HUES6 (cell line): Measurements from ENCODE around the gene COA5.

Source experiments
- H3K27ac ChIP-seq: 2 replicates; pipeline ENCODE4 v1.7.0; 2013; ENCODE audit warnings: low read depth, mild to moderate bottlenecking, low read length, inconsistent platforms
- H3K27me3 ChIP-seq: 2 replicates; pipeline ENCODE4 v1.6.1; 2013; ENCODE audit warnings: low read length; ENCODE audit not compliant: control insufficient read depth, insufficient read depth
- H3K36me3 ChIP-seq: 2 replicates; pipeline ENCODE4 v1.6.1; 2013; ENCODE audit warnings: low read length; ENCODE audit not compliant: control insufficient read depth, insufficient read depth
- H3K4me1 ChIP-seq: 2 replicates; pipeline ENCODE4 v1.6.1; 2013; ENCODE audit warnings: low read length; ENCODE audit not compliant: control insufficient read depth, insufficient read depth
- H3K4me3 ChIP-seq: 2 replicates; pipeline ENCODE4 v1.5.1; 2013; ENCODE audit warnings: low read depth, low read length
- H3K9ac ChIP-seq: one replicate; pipeline ENCODE4 v1.6.1; 2013; ENCODE audit warnings: mild to moderate bottlenecking, low read length
- H3K9me3 ChIP-seq: 2 replicates; pipeline ENCODE4 v1.6.1; 2013; ENCODE audit warnings: low read depth, low read length; ENCODE audit not compliant: control insufficient read depth, insufficient read depth

The COA5 gene

DNA sequence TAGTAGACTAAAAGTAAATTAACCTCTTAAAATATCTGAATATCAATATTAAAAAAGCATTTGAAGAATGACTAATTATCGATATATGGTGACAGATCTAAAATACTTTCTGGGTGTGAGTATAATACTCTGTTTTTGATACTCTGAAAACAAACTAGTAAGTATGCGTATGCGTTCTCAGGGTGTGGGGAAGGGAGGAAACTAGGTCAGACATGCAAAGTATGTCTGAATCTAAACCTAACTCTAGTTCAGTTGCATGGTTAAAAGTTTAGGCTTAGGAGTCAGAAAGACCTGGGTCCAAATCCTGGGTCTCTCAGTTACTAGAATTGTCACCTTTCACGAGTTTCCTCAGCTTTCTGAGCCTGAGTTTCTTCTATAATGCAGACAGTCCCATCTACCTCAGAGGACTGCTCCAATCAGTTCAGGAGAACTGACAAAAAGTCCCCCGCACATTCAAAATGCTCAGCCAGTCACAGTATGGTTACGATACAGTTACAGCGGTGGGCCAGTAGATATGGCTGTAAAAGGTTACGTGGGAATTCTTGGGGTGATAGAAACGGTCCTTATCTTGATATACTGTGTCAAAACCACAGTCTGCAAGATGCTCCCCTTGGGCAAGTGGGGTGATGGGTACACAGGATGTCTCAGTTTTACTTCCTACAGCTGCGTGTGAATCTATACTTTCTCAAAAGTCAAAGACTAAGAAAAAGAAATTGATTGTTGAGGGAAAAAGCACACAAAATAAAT is 29.3 kb upstream of the COA5 start:
- no peak overlapping the region for H3K27ac ChIP-seq
- no peak overlapping the region for H3K9ac ChIP-seq
- H3K9me3 ChIP-seq: no peaks in the 10 kb centered on the region
- H3K4me3 ChIP-seq: no peak overlapping the region
- no peaks in the 10 kb centered on the region for H3K27me3 ChIP-seq
- peaks cover 9% of the 10 kb centered on the region for H3K4me1 ChIP-seq
- H3K36me3 ChIP-seq: no peaks in the 10 kb centered on the region

- Histone ChIP-seq H3K9ac (no peak overlapping the region), H3K27me3 (no peaks in the 10 kb centered on the region), H3K36me3 (no peaks in the 10 kb centered on the region), H3K4me1 (peaks cover 9% of the 10 kb centered on the region), H3K27ac (no peak overlapping the region), H3K4me3 (no peak overlapping the region), H3K9me3 (no peaks in the 10 kb centered on the region)
These were observed 26.2 kb upstream of the COA5 start for GRCh38 chr2:98634406-98635092.

DNA sequence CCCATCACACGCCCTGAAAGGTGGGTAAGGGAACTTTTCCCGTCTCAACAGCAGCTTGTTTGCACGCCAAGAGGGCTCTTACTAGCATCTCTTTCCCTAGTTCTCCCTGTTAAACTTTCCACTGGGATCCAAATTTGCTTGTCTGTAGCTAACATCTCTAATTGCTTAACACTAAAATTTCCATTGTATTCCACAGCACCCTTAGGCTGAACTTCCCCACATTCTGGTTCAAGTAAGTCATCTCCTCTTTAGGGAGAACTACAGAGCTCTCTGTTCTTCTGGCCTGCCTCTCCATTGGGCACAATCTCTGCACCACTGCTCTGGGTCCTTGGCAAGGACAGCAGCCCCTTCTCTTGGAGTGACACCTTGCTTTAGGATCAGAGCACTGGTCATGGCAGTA is 24.0 kb upstream of the COA5 start:
- H3K36me3 ChIP-seq: no peaks in the 10 kb centered on the region
- no peak overlapping the region for H3K4me3 ChIP-seq
- H3K9me3 ChIP-seq: no peaks in the 10 kb centered on the region
- no peaks in the 10 kb centered on the region for H3K27me3 ChIP-seq
- peaks cover 9% of the 10 kb centered on the region for H3K4me1 ChIP-seq
- H3K9ac ChIP-seq: no peak overlapping the region
- no peak overlapping the region for H3K27ac ChIP-seq

GRCh38 chr2:98623657-98624056 is 15.3 kb upstream of the COA5 start:
- Histone ChIP-seq H3K27ac (no peak overlapping the region), H3K36me3 (no peaks in the 10 kb centered on the region), H3K9ac (no peak overlapping the region), H3K4me1 (no peaks in the 10 kb centered on the region), H3K27me3 (no peaks in the 10 kb centered on the region), H3K9me3 (no peaks in the 10 kb centered on the region), H3K4me3 (no peak overlapping the region)

GRCh38 chr2:98617149-98617548 is 8.8 kb upstream of the COA5 start:
- no peak overlapping the region for H3K9ac ChIP-seq
- H3K36me3 ChIP-seq: peaks cover 60% of the 10 kb centered on the region
- H3K27me3 ChIP-seq: no peaks in the 10 kb centered on the region
- no peaks in the 10 kb centered on the region for H3K4me1 ChIP-seq
- no peak overlapping the region for H3K27ac ChIP-seq
- no peaks in the 10 kb centered on the region for H3K9me3 ChIP-seq
- no peak overlapping the region for H3K4me3 ChIP-seq

- no peaks in the 10 kb centered on the region for H3K9me3 ChIP-seq
- peaks cover 72% of the 10 kb centered on the region for H3K36me3 ChIP-seq
- no peaks in the 10 kb centered on the region; the same call in 1 of the 2 replicates for H3K4me1 ChIP-seq
- no peak overlapping the region for H3K4me3 ChIP-seq
- H3K27me3 ChIP-seq: no peaks in the 10 kb centered on the region
- no peak overlapping the region for H3K27ac ChIP-seq
- no peak overlapping the region for H3K9ac ChIP-seq
These were observed 7.2 kb upstream of the COA5 start for GRCh38 chr2:98615481-98615880.

- Histone ChIP-seq H3K27ac (no peak overlapping the region), H3K9me3 (no peaks in the 10 kb centered on the region), H3K36me3 (peaks cover 76% of the 10 kb centered on the region), H3K9ac (no peak overlapping the region), H3K4me1 (no peaks in the 10 kb centered on the region; the same call in 1 of the 2 replicates), H3K4me3 (no peak overlapping the region), H3K27me3 (no peaks in the 10 kb centered on the region)
These were observed 5.9 kb upstream of the COA5 start for GRCh38 chr2:98614024-98614739.

DNA sequence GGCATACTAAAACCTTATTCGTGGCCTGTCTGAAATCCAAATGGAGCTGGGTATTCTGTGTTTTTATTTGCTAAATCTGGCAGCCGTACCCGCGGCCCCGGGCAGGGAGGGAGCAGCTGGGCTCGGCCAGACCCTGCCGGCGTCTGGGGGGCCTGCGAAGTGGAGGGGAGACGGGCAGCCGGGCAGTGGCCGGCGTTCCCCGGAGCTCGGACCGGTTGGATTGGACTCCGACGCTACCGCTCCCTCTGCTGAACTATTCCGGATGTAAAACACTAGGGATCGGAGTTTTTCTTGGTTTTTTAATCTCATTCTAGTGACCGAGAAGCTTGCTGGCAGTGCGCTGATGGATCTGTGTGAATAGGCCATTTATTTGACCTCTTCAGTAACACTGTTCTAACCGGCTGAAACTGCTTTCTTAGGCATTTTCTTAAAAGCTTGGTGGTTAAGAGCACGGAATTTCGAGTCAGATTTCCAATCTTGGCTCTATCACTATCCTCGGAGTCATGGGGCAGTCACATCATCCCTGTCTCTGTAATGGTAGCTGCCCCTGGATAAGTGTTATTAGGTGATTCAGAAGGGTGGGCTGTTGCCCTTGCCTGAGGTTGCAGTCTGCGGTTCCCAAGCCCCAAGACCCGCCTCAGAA is 771 bp upstream of the COA5 start:
- Histone ChIP-seq H3K36me3 (peaks cover 35% of the 10 kb centered on the region), H3K9me3 (no peaks in the 10 kb centered on the region)

GRCh38 chr2:98607741-98608115 is 584 bp downstream of the COA5 start:
- Histone ChIP-seq H3K4me1 (peaks cover 7% of the 10 kb centered on the region), H3K9me3 (no peaks in the 10 kb centered on the region), H3K27me3 (no peaks in the 10 kb centered on the region), H3K9ac (peak overlapping the region; percentile 90), H3K36me3 (peaks cover 31% of the 10 kb centered on the region), H3K4me3 (peak overlapping the region; percentile 93), H3K27ac (peak overlapping the region; percentile 91)

More for the DNA sequence above, 771 bp upstream of the COA5 start:
- no peaks in the 10 kb centered on the region for H3K27me3 ChIP-seq
- peaks cover 7% of the 10 kb centered on the region for H3K4me1 ChIP-seq
- H3K4me3 ChIP-seq: peak overlapping the region; percentile 93
- peak overlapping the region; percentile 91 for H3K27ac ChIP-seq
- peak overlapping the region; percentile 90 for H3K9ac ChIP-seq

DNA sequence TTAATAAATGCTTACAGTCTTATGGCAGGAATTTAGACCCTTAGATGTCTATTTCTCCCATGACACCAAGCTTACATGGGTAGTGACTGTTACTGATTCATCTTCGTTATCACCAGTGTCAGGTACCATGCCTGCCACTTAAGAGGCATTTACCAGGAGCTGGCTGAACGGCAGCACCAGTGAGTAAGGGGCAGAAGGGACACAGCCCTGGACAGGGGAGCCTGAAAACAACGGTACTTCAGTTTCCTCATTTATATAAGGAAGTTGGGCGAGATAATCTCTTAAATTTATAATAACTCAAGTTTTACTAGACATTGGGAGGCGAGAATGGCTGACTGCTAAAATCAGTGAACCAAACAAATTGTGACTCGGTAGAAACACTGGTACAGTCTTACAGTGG is 1.2 kb downstream of the COA5 start:
- H3K9me3 ChIP-seq: no peaks in the 10 kb centered on the region
- H3K27ac ChIP-seq: no peak overlapping the region
- H3K36me3 ChIP-seq: peaks cover 30% of the 10 kb centered on the region
- H3K27me3 ChIP-seq: no peaks in the 10 kb centered on the region
- H3K4me3 ChIP-seq: peak overlapping the region; percentile 93
- H3K9ac ChIP-seq: peak overlapping the region; percentile 90
- H3K4me1 ChIP-seq: peaks cover 7% of the 10 kb centered on the region
